Astrocyte (in vitro differentiated cells and primary cell): Measurements from ENCODE around the gene PSMG2. TPM values are rescaled to one million over a fixed set of nuclear protein-coding genes. Genes with fewer than 3 reads are reported as not detected.

Source experiments
- DNase-seq: peaks from one replicate; pipeline ENCODE4 v3.0.0-alpha.2; 2010; ENCODE audit warnings: low read depth
- FAIRE-seq: peaks from 2 replicates; lab custom pipeline; 2011; peaks lifted over from hg19 to GRCh38; lab: Jason Lieb, UNC
- H2AFZ ChIP-seq: 2 replicates; pipeline ENCODE4 v1.6.0; 2012; ENCODE audit warnings: low read depth, low read length, inconsistent platforms
- H3K27ac ChIP-seq: 2 replicates; pipeline ENCODE4 v1.5.1; 2011; ENCODE audit warnings: low read depth, low read length, inconsistent platforms
- H3K27me3 ChIP-seq: 2 replicates; pipeline ENCODE4 v1.6.0; 2011; ENCODE audit warnings: low read length, inconsistent platforms; ENCODE audit not compliant: insufficient read depth
- H3K36me3 ChIP-seq: 2 replicates; pipeline ENCODE4 v1.5.1; 2011; ENCODE audit warnings: low read length, inconsistent platforms; ENCODE audit not compliant: insufficient read depth
- H3K4me1 ChIP-seq: 2 replicates; pipeline ENCODE4 v1.5.1; 2011; ENCODE audit warnings: low read length, inconsistent platforms; ENCODE audit not compliant: insufficient read depth
- H3K4me2 ChIP-seq: 2 replicates; pipeline ENCODE4 v1.6.0; 2012; ENCODE audit warnings: low read length, inconsistent platforms
- H3K4me3 ChIP-seq: 2 replicates; pipeline ENCODE4 v1.5.1; 2011; ENCODE audit warnings: low read depth, mild to moderate bottlenecking, low read length, inconsistent platforms; ENCODE audit not compliant: insufficient read depth
- H3K79me2 ChIP-seq: 2 replicates; pipeline ENCODE4 v1.6.0; 2012; ENCODE audit warnings: mild to moderate bottlenecking, low read length, inconsistent platforms; ENCODE audit not compliant: insufficient read depth
- H3K9ac ChIP-seq: 2 replicates; pipeline ENCODE4 v1.6.0; 2012; ENCODE audit warnings: mild to moderate bottlenecking, low read length, inconsistent platforms
- H3K9me3 ChIP-seq: 2 replicates; pipeline ENCODE4 v1.5.1; 2012; ENCODE audit warnings: low read depth, mild to moderate bottlenecking, low read length, inconsistent platforms; ENCODE audit not compliant: insufficient read depth
- H4K20me1 ChIP-seq: 2 replicates; pipeline ENCODE4 v1.6.0; 2012; ENCODE audit warnings: low read length, inconsistent platforms; ENCODE audit not compliant: insufficient read depth
- H3K27ac Mint-ChIP-seq: one replicate; pipeline ENCODE4 v1.8.0; 2021; ENCODE audit warnings: mild to moderate bottlenecking, mixed read lengths; ENCODE audit not compliant: unreplicated experiment
- H3K27me3 Mint-ChIP-seq: one replicate; pipeline ENCODE4 v1.8.0; 2021; ENCODE audit warnings: low read depth, mixed read lengths; ENCODE audit not compliant: unreplicated experiment
- H3K36me3 Mint-ChIP-seq: one replicate; pipeline ENCODE4 v1.8.0; 2021; ENCODE audit warnings: low read depth, mixed read lengths; ENCODE audit not compliant: unreplicated experiment
- H3K4me1 Mint-ChIP-seq: one replicate; pipeline ENCODE4 v1.8.0; 2021; ENCODE audit warnings: low read depth, mixed read lengths; ENCODE audit not compliant: unreplicated experiment
- H3K4me3 Mint-ChIP-seq: one replicate; pipeline ENCODE4 v1.8.0; 2021; ENCODE audit warnings: mild to moderate bottlenecking, moderate library complexity, mixed read lengths; ENCODE audit not compliant: unreplicated experiment
- H3K9me3 Mint-ChIP-seq: one replicate; pipeline ENCODE4 v1.8.0; 2021; ENCODE audit warnings: mild to moderate bottlenecking, mixed read lengths; ENCODE audit not compliant: unreplicated experiment
- EZH2 ChIP-seq: IDR thresholded peaks from 2 replicates; pipeline ENCODE4 v1.6.1; 2012; ENCODE audit warnings: mild to moderate bottlenecking, low read length, inconsistent platforms; ENCODE audit not compliant: insufficient read depth
- total RNA-seq: library from RNA; stranded (reverse); gene quantifications from 2 replicates; pipeline ENCODE4 v1.2.1, GENCODE V29; 2021
- TF ChIP-seq, protein P1 (sequence below): IDR thresholded peaks from 2 replicates; pipeline ENCODE4 v1.5.1; 2011; ENCODE audit warnings: low read depth, mild to moderate bottlenecking, inconsistent platforms, low read length, moderate library complexity; ENCODE audit not compliant: insufficient read depth

PSMG2 gene
- total RNA-seq, 1 donor from 2014 or later, result 57.4 TPM

GRCh38 chr18:12765126-12765525 is 62.3 kb downstream of the PSMG2 start:
- no peak for TF ChIP-seq EZH2
- TF ChIP-seq, protein P1, sequence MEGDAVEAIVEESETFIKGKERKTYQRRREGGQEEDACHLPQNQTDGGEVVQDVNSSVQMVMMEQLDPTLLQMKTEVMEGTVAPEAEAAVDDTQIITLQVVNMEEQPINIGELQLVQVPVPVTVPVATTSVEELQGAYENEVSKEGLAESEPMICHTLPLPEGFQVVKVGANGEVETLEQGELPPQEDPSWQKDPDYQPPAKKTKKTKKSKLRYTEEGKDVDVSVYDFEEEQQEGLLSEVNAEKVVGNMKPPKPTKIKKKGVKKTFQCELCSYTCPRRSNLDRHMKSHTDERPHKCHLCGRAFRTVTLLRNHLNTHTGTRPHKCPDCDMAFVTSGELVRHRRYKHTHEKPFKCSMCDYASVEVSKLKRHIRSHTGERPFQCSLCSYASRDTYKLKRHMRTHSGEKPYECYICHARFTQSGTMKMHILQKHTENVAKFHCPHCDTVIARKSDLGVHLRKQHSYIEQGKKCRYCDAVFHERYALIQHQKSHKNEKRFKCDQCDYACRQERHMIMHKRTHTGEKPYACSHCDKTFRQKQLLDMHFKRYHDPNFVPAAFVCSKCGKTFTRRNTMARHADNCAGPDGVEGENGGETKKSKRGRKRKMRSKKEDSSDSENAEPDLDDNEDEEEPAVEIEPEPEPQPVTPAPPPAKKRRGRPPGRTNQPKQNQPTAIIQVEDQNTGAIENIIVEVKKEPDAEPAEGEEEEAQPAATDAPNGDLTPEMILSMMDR, result no peak
- no peaks in the 10 kb centered on the region for H3K27me3 ChIP-seq
- H3K9me3 ChIP-seq, result no peaks in the 10 kb centered on the region
- peaks cover 2% of the 10 kb centered on the region for H3K4me1 Mint-ChIP-seq
- no peak overlapping the region for H3K4me3 ChIP-seq
- no peaks in the 10 kb centered on the region for H4K20me1 ChIP-seq
- no peak overlapping the region for H3K9ac ChIP-seq
- no peak overlapping the region for H3K27ac ChIP-seq
- peaks cover 4% of the 10 kb centered on the region for H3K27me3 Mint-ChIP-seq
- H3K79me2 ChIP-seq, result no peaks in the 10 kb centered on the region
- peaks cover 2% of the 10 kb centered on the region for H3K36me3 Mint-ChIP-seq
- no peak overlapping the region for H3K4me3 Mint-ChIP-seq
- no peak overlapping the region for H3K27ac Mint-ChIP-seq
- H3K36me3 ChIP-seq, result no peaks in the 10 kb centered on the region
- no peak for FAIRE-seq
- no peaks in the 10 kb centered on the region for H3K4me1 ChIP-seq
- H2AFZ ChIP-seq, result no peak overlapping the region
- H3K4me2 ChIP-seq, result no peak overlapping the region
- H3K9me3 Mint-ChIP-seq, result no peaks in the 10 kb centered on the region
- DNase-seq, result no peak

DNA sequence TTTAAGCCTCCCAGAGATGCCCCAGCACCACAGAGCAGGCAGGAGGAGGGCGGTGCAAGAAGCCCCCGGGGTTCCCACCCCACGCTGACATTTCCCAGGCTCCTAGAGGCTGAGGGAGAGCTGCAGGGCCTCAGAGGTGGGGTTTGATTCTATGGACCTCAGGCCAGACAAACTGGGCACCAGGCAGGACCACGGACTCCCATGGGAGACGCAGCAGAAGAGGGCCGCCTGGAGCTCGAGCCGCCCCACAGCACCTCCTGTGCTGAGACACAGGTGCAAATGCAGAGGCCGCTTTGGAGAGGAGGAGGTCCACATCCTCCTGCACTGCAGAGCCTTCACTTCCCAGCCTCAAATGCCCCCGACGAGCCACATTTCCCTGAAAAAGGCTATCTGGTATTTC is 62.7 kb downstream of the PSMG2 start:
- H3K79me2 ChIP-seq, result no peaks in the 10 kb centered on the region
- H3K36me3 ChIP-seq, result no peaks in the 10 kb centered on the region
- Mint-ChIP-seq H3K9me3 (no peaks in the 10 kb centered on the region), H3K4me3 (no peak overlapping the region), H3K4me1 (peaks cover 3% of the 10 kb centered on the region), H3K27ac (no peak overlapping the region), H3K27me3 (peaks cover 4% of the 10 kb centered on the region), H3K36me3 (peaks cover 2% of the 10 kb centered on the region)
- H4K20me1 ChIP-seq, result no peaks in the 10 kb centered on the region
- H3K9me3 ChIP-seq, result no peaks in the 10 kb centered on the region
- no peak for FAIRE-seq
- no peak overlapping the region for H2AFZ ChIP-seq
- H3K9ac ChIP-seq, result no peak overlapping the region
- H3K4me2 ChIP-seq, result no peak overlapping the region
- no peak for DNase-seq
- TF ChIP-seq, protein P1, result no peak
- TF ChIP-seq EZH2, result no peak
- H3K27ac ChIP-seq, result no peak overlapping the region
- no peaks in the 10 kb centered on the region for H3K4me1 ChIP-seq
- H3K4me3 ChIP-seq, result no peak overlapping the region
- H3K27me3 ChIP-seq, result no peaks in the 10 kb centered on the region

GRCh38 chr18:12766986-12767433 is 64.2 kb downstream of the PSMG2 start:
- Mint-ChIP-seq H3K36me3 (peaks cover 2% of the 10 kb centered on the region), H3K27me3 (peaks cover 4% of the 10 kb centered on the region), H3K4me3 (no peak overlapping the region), H3K4me1 (peaks cover 3% of the 10 kb centered on the region), H3K27ac (no peak overlapping the region), H3K9me3 (no peaks in the 10 kb centered on the region)
- Histone ChIP-seq H3K4me2 (no peak overlapping the region), H3K27me3 (no peaks in the 10 kb centered on the region), H3K4me1 (no peaks in the 10 kb centered on the region), H4K20me1 (no peaks in the 10 kb centered on the region), H3K9ac (no peak overlapping the region), H3K9me3 (no peaks in the 10 kb centered on the region), H3K79me2 (no peaks in the 10 kb centered on the region), H3K27ac (no peak overlapping the region), H2AFZ (no peak overlapping the region), H3K36me3 (no peaks in the 10 kb centered on the region), H3K4me3 (no peak overlapping the region)
- DNase-seq (no peak), FAIRE-seq (no peak)
- TF ChIP-seq, protein P1, result no peak
- TF ChIP-seq EZH2, result no peak
